Type B pancreatic cell (in vitro differentiated cells): ENCODE measurements around the gene HERC4. TPM values are rescaled to one million over a fixed set of nuclear protein-coding genes. Genes with fewer than 3 reads are reported as not detected.

Experiments used
- DNase-seq: peaks from one replicate; pipeline ENCODE4 v3.0.0; 2021; ENCODE audit warnings: mixed read lengths; ENCODE audit not compliant: unreplicated experiment; ENCODE audit errors: extremely low spot score
- H3K27ac Mint-ChIP-seq: 2 replicates; pipeline ENCODE4 v1.8.0; 2021; ENCODE audit warnings: mild to moderate bottlenecking, mixed read lengths
- H3K27me3 Mint-ChIP-seq: 2 replicates; pipeline ENCODE4 v1.8.0; 2021; ENCODE audit warnings: mixed read lengths
- H3K36me3 Mint-ChIP-seq: 2 replicates; pipeline ENCODE4 v1.8.0; 2021; ENCODE audit warnings: mixed read lengths
- H3K4me1 Mint-ChIP-seq: one replicate; pipeline ENCODE4 v1.8.0; 2021; ENCODE audit warnings: mixed read lengths; ENCODE audit not compliant: unreplicated experiment
- H3K4me3 Mint-ChIP-seq: 2 replicates; pipeline ENCODE4 v1.8.0; 2021; ENCODE audit warnings: mild to moderate bottlenecking, mixed read lengths
- H3K9me3 Mint-ChIP-seq: 2 replicates; pipeline ENCODE4 v1.8.0; 2021; ENCODE audit warnings: mixed read lengths
- total RNA-seq: library from RNA; stranded (reverse); gene quantifications from 2 replicates; pipeline ENCODE4 v1.2.1, GENCODE V29; 2021; ENCODE audit warnings: low replicate concordance
- TF ChIP-seq, protein P1 (sequence below): fragments of 200-600 bp; sonication (generic); conservative IDR thresholded peaks from 2 replicates; pipeline ENCODE4 v1.5.0; 2021; ENCODE audit warnings: antibody characterized with exemption, mild to moderate bottlenecking

HERC4 gene
- total RNA-seq, 1 donor from 2014 or later = 50.5 TPM

DNA sequence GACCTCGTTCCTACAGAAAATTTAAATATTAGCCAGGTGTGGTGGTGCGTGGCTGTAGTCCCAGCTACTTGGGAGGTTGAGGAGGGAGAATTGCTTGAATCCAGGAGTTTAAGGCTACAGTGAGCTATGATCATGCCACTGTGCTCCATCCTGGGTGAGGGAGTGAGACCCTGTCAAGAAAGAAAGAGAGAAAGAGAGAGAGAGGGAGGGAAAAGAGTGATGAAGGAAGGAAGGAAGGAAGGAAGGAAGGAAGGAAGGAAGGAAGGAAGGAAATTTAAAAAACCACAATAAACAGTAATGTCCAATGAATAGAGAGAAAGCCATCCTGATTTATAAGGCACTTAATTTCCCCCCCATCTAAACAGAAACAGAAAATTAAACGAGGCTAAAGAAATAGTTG is 43.6 kb upstream of the HERC4 start:
- DNase-seq = no peak
- no peaks in the 10 kb centered on the region for H3K27me3 Mint-ChIP-seq
- no peaks in the 10 kb centered on the region for H3K4me1 Mint-ChIP-seq
- no peak overlapping the region for H3K4me3 Mint-ChIP-seq
- H3K9me3 Mint-ChIP-seq = no peaks in the 10 kb centered on the region
- TF ChIP-seq, protein P1, sequence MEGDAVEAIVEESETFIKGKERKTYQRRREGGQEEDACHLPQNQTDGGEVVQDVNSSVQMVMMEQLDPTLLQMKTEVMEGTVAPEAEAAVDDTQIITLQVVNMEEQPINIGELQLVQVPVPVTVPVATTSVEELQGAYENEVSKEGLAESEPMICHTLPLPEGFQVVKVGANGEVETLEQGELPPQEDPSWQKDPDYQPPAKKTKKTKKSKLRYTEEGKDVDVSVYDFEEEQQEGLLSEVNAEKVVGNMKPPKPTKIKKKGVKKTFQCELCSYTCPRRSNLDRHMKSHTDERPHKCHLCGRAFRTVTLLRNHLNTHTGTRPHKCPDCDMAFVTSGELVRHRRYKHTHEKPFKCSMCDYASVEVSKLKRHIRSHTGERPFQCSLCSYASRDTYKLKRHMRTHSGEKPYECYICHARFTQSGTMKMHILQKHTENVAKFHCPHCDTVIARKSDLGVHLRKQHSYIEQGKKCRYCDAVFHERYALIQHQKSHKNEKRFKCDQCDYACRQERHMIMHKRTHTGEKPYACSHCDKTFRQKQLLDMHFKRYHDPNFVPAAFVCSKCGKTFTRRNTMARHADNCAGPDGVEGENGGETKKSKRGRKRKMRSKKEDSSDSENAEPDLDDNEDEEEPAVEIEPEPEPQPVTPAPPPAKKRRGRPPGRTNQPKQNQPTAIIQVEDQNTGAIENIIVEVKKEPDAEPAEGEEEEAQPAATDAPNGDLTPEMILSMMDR = no peak
- no peak overlapping the region for H3K27ac Mint-ChIP-seq
- no peaks in the 10 kb centered on the region for H3K36me3 Mint-ChIP-seq

DNA sequence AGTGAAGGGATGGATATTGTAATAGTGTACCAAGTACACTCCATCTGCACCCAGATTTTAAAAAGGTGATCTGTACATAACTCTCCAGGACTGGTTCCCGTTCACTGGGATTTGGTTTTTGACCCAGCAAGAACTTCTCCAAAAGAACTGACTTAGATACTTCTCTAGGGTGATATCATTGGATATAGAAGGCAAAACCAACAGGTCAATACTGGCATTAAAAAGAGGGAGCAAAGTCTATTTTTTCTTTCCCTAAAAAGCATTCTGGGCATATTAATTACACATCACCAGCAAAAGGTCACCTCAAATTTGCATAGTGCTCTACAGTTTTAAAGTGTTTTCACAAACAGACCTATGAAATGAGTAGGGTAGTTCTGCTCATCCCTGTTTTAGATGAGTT is 37.8 kb upstream of the HERC4 start:
- Mint-ChIP-seq H3K4me1 (no peaks in the 10 kb centered on the region), H3K9me3 (no peaks in the 10 kb centered on the region), H3K27me3 (no peaks in the 10 kb centered on the region), H3K27ac (no peak overlapping the region), H3K36me3 (no peaks in the 10 kb centered on the region), H3K4me3 (no peak overlapping the region)
- TF ChIP-seq, protein P1 = no peak
- no peak for DNase-seq

DNA sequence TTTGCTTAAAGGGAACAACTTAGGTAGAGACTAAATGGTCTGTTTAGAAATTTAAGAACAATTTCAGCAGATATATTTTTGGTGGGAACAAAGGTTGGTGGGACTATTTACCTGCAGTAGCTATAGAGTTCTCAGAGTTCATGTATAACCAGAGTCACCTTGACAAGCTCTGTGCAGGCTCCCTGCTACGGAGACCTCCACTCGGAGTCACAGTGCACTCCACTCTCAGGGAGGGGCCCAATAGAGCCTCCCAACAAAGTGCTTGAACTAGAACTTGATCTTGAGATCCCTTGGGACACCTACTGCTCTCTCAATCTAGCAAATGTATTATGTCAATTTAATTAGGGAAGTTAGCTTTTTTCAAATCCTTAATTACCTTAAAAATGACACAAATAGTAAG is 36.5 kb upstream of the HERC4 start:
- Mint-ChIP-seq H3K27me3 (no peaks in the 10 kb centered on the region), H3K9me3 (no peaks in the 10 kb centered on the region), H3K27ac (no peak overlapping the region), H3K4me1 (no peaks in the 10 kb centered on the region), H3K4me3 (no peak overlapping the region), H3K36me3 (no peaks in the 10 kb centered on the region)
- DNase-seq = no peak
- TF ChIP-seq, protein P1 = no peak

DNA sequence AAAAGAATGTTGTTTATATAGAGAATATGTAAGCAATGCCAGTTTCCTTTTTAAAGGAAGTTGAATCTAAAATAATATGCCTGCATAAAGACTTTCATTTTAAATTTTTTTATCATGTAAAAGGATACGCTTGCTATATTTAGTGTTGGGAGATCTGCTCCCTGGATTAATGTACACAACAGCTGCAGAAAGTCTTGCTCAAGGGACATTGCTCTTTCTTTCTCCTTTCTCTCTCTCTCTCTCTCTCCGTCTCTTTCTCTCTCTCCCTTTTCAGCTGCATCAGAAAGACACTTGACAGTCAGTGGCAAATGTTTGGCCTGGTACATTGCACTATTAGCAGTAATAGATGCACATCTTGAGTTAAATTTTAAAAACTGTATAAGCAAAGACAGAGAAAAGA is 34.9 kb upstream of the HERC4 start:
- Mint-ChIP-seq H3K36me3 (no peaks in the 10 kb centered on the region), H3K9me3 (no peaks in the 10 kb centered on the region), H3K27ac (no peak overlapping the region), H3K4me3 (no peak overlapping the region), H3K4me1 (peaks cover 5% of the 10 kb centered on the region), H3K27me3 (no peaks in the 10 kb centered on the region)
- no peak for DNase-seq
- TF ChIP-seq, protein P1 = no peak

DNA sequence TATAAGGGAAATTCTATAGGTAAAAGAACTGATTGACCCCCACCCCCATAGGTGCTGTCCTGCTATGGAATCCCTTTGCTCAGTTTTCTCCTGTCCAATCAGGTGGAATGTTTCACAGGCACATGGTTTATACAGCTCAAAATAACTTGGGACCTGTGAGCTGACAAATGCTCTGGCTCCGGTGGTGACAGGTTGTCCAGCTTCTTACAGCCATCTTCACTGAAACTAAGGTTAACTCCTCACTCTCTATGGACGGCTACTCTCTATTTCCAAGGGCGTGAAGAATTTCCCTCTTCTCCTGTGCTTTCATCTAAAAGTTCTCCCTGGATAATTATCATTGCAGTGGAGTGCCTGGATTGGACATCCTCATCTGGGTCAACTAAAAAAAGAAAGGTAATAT is 34.2 kb upstream of the HERC4 start, which contains the start of gene MYPN:
Gene MYPN (plus strand): TSS at position 158 of the 400 bp plus-strand sequence. CDS start 11,951 bp downstream, outside the sequence.
- Mint-ChIP-seq H3K4me1 (peaks cover 5% of the 10 kb centered on the region), H3K4me3 (no peak within 1 kb of the TSS), H3K9me3 (no peaks in the 10 kb centered on the region), H3K36me3 (no peaks in the 10 kb centered on the region), H3K27me3 (no peaks in the 10 kb centered on the region), H3K27ac (no peak within 1 kb of the TSS)
- no peak for DNase-seq
- TF ChIP-seq, protein P1 = no peak

DNA sequence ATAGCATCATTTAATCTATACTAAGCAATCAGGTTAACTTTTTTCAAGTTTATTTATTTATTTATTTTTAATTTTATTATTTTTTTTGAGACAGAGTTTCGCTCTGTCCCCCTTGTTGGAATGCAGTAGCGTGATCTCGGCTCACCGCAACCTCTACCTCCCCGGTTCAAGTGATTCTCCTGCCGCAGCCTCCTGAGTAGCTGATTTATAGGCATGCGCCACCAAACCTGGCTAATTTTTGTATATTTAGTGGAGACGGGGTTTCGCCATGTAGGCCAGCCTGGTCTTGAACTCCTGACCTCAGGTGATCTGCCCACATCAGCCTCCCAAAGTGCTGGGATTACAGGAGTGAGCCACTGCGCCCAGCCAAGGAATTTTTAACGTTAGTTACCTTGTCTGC is 33.6 kb upstream of the HERC4 start:
- Mint-ChIP-seq H3K27ac (no peak overlapping the region), H3K9me3 (no peaks in the 10 kb centered on the region), H3K4me1 (peaks cover 5% of the 10 kb centered on the region), H3K4me3 (no peak overlapping the region), H3K36me3 (no peaks in the 10 kb centered on the region), H3K27me3 (no peaks in the 10 kb centered on the region)
- TF ChIP-seq, protein P1 = no peak
- no peak for DNase-seq
